HG02981 (cell line): ENCODE results near the gene PTGES3L.
"Not testable (repeated sequence)": the region's sequence is repeated elsewhere in the genome, so short reads cannot be mapped to it uniquely, and the experiment has no call there.

Experiments used
- ATAC-seq: cut with Tn5 transposase; IDR thresholded peaks from one replicate; pipeline ENCODE4 v1.9.1; 2021; ENCODE audit warnings: mild to moderate bottlenecking, moderate library complexity; ENCODE audit not compliant: unreplicated experiment

PTGES3L gene

DNA sequence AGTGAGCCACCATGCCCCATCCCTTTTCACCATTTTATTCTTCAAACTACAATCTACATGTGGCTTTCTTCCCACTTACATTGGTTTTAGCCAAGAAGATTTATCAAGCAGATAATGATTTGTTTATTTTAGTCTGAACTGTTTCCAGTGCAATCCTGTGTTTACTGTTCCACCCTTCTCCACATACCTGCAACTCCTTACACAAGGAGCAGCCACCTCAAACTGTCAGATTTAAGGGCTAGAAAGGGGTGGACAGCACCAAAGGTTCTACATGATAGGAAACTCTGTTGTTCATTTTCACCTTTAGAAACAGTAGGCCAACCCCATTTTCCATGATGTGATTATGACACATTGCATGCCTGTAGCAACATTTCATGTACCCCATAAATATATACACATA lies 2.4 kb upstream of the PTGES3L start:
- ATAC-seq, result no peak

DNA sequence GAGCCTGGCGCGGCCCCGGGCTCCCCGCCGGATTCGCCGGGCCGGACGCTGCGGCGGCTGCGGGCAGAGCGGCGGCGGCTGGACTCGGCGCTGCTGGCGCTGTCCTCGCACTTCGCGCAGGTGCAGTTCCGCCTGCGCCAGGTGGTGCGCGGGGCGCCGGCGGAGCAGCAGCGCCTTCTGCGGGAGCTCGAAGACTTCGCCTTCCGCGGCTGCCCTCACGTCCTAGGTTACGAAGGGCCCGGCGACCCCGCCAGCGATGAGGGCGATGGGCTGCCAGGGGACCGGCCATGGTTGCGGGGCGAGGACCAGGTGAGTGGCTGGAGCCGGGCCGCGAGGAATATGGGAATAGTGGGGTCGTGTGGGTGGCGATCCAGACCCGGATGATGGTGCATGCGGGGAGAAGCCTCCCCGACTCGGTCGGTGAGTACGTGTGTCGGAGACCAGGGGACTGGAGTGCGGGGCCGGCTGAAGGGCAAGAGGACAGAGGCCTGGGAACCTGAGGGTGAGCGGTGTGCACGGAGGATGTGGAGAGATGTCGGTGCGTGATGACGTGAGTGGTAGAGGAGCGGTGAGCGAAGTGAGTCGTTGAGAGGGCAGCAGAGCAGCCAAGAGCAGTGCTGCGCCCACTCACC lies 1.0 kb upstream of the PTGES3L start:
- peak; percentile 38 for ATAC-seq

DNA sequence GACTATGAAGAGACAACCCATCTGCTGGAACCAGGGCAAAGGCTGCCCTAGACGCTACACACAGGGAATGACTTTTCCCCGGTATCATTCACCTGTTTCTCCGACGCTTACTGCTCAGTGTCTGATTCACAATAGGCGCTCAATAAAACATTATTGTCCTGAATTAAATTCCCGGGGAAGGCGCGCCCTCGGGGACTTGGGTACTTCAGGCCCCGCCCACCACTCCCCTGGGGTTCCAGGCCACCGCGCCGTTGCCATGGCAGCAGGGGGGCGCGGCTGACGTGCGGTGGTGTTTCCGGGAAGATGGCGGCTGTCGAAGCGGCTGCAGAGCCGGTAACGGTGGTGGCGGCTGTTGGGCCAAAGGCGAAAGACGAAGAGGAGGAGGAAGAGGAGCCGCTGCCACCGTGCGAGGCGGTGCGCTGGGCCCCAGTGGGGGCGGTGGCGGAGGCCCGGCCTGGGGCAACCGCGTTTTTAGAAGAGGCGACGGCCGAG lies 440 bp upstream of the PTGES3L start, which contains the start of gene RUNDC1:
TSS of gene RUNDC1 (plus strand) at position 292 of the 492 bp plus-strand sequence. CDS start at position 304, 12 bp downstream.
- peak; percentile 66 for ATAC-seq

DNA sequence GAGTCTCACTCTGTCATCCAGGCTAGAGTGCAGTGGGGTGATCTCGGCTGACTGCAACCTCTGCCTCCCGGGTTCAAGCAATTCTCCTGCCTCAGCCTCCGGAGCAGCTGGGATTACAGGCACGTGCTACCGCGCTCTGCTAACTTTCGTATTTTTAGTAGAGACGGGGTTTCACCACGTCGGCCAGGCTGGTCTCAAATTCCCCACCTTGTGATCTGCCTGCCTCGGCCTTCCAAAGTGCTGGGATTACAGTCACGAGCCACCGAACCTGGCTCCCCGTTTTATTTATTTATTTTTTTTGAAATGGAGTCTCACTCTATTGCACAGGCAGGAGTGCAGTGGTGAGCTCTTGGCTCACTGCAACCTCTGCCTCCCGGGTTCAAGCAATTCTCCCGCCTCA lies 4.2 kb downstream of the PTGES3L start:
- ATAC-seq, result not testable (repeated sequence)

DNA sequence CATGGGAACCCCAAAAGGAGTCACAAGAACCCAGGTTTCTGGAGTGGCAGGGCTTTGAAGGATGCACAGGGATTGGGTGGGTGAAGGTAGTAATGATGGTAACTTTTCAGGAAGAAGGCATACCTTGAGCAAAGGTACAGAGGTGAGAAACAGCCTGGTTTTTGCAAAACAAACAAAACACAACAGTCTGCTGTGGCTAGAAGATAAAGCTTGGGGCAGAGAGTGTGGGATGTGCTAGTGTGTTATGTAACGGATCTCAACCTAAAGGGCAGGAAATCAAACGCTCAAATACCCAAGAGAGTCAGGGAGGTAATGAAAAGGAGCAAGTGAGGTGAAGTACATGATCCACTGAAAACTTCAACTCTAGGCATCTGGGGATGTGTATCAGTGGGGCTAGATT lies 4.6 kb downstream of the PTGES3L start:
- no peak for ATAC-seq

DNA sequence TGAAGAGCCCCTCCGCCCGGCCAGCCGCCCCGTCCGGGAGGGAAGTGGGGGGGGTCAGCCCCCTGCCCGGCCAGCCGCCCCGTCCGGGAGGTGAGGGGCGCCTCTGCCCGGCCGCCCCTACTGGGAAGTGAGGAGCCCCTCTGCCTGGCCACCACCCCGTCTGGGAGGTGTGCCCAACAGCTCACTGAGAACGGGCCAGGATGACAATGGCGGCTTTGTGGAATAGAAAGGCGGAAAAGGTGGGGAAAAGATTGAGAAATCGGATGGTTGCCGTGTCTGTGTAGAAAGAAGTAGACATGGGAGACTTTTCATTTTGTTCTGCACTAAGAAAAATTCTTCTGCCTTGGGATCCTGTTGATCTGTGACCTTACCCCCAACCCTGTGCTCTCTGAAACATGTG lies 6.6 kb downstream of the PTGES3L start:
- not testable (repeated sequence) for ATAC-seq

DNA sequence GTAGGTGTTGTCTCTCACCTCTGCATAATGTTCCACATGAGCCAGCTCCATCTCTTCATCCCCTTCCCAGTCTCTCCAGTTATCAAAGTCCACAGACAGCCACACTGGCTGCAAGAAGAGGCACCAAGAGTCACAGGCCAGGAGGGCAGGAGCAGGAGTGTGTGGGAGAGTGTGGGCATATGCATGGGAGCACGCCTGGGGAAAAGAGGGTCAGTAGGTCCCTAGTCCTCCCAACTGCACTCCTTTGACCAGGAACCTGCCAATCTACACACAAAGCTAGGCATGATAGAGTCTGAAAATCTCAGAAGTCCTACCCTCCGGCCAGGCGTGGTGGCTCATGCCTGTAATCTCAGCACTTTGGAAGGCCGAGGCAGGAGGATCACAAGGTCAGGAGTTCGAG lies 8.3 kb downstream of the PTGES3L start:
- ATAC-seq, result no peak

DNA sequence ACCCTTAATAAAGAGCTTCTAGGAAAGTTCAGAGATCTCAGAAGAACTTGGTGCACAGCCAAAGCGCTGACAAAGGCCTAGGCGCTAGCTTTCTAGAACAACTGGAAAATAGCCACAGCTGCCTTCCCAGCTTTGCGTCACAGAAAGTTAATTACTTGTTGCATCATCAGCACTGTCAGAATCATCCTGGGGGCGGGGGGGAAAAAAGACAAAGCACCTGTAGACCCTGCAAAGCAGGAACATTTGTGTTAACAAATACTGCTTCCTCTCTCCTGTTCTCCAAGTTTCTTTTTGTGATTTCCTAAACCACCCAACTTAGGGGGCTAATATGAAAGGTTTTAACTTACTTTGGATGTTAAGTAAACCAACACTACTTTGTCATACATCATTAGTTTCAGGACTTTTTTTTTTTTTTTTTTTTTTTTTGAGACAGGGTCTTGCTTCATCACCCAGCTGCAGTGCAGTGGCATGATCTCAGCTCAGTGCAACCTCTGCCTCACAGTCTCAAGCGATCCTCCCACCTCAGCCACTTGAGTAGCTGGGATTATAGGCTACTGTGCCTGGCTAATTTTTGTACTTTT lies 10.8 kb downstream of the PTGES3L start:
- no peak for ATAC-seq

DNA sequence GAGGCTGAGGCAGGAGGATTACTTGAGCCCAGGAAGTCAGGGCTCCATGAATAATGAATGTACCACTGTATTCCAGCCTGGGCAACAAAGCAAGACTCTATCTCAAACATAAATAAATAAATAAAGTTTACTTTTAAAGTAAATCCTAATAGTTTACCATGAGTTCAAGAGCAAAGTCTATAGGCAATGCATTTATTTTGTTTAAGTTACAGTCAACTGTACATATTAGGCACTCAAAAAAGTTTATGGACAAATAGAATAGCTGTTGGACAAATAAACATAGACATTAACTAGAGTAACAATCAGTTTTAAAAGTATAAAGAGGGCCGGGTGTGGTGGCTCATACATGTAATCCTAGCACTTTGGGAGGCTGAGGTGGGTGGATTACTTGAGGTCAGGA lies 12.0 kb downstream of the PTGES3L start:
- no peak for ATAC-seq

DNA sequence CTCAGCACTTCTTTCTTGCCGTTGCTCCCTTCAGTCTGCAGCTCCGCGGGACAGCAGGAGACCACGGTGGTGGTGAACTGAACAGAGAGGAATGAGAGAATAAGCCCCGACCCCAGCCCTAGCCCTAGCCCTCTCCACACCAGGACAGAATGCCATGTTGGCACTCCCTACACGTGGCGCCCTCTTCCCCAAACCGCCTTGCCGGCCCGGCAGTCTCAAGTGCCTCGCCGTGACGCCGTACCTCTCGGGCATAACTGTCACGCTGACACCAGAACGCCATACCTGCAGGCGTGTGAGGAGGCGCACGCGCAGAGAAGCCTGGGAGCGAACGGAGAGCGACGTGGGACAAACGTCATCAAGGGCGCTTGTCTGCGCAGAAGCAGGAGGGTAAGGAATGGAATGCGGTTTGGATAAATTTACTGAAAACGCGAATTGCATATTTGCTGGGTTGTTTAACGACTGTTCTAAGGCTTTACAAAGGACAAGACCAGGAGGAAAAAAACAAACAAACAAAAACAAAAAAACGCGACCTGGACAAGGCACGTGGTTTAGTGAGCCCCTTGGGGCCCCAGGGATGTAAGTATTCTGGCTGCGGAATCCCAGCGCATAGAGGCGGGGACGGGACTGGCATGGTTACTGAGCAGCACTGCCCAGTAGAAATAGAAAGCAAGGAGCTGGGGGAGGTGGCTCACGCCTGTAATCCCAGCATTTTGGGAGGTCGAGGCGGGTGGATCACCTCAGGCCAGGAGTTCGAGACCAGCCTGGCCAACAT lies 15.5 kb downstream of the PTGES3L start, which contains the start of gene AARSD1:
TSS of gene AARSD1 (minus strand) at position 294 of the 772 bp plus-strand sequence. CDS start at position 280, 14 bp downstream.
- ATAC-seq, result peak; percentile 63

DNA sequence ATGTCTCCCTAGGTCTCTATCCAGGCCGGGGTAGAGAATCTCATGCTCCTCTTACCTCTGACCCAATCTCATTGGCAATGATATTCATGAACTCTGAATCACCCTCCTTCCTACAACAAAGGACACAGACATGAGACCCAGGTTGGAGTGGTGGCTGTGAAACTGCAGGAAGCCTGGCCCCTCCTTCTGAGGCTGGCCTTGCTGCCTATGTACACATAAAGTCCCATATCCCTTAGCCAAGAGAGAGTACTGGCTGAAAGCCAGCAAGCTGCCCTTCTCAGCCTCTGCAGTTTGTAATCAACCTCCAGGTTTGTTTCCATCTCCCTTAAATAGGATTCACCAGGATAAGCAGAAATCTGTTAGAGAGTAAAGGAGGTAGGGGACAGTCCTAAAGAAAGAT lies 26.2 kb downstream of the PTGES3L start:
- ATAC-seq, result no peak

DNA sequence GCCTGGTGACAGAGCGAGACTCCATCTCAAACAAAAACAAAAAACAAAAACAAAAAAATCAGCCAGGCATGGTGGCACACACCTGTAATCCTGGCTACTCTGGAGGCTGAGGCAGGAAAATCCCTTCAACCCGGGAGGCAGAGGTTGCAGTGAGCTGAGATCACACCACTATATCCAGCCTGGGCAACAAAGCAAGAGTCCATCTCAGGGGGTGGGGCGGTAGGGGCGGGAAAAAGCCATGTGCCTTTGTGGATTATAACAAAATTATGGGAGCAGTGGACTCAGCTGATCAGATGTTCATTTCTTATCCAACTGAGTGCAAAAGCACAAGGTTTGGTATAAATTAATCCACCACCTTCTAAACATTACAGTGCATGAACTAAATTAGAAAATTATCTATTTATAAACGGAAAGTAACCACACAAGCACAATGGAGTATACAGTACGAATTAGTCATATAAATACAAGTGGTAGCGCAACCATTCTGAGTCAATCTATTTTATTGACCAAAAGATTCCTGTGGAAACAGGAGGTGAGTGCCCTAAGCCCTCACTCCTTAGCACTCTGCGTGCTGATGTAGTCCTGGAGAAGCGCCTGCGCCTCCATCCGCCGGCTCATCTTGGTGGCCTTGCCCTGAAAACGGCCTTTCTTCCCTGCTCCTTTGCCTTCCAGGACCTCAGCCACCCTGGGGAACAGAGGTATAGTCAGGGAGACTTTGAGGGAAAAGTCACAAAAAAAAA lies 29.7 kb downstream of the PTGES3L start:
- ATAC-seq, result no peak

DNA sequence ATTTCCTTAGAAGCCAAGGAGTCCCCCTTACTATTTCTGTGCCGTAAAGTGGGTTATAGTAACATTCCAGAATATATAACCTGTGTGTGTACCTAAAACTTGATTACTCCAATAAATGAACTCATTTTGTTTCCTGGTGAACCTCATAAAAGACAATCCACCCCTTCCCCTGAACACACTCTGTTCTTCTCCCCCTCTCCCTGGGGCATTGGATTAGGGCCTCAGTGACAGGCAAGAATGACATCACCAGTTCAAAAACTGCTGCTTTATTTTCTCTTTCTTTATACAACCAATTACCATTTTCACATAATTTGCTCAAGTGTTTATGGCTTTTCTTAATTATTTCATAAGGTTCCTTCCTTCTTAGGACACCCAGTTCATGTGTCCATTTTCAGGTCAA lies 33.1 kb downstream of the PTGES3L start:
- no peak for ATAC-seq

DNA sequence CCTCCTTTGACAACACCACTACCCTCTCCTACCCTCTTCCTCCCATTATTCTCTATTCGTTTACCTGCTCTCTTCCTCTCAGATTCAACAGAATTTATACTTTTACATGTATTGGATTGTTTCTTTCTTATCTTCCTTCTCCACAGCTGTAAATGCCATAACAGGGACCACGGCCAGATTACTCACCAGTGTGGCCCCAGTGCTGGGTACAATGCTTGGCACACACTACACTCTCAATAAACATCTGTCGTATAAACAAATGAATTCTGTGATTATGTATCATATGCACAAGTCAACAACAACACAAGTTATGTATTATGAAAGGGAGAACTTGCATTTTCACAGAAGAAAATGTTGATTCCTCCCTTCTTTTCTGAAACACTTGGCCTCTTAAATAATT lies 35.7 kb downstream of the PTGES3L start:
- no peak for ATAC-seq

DNA sequence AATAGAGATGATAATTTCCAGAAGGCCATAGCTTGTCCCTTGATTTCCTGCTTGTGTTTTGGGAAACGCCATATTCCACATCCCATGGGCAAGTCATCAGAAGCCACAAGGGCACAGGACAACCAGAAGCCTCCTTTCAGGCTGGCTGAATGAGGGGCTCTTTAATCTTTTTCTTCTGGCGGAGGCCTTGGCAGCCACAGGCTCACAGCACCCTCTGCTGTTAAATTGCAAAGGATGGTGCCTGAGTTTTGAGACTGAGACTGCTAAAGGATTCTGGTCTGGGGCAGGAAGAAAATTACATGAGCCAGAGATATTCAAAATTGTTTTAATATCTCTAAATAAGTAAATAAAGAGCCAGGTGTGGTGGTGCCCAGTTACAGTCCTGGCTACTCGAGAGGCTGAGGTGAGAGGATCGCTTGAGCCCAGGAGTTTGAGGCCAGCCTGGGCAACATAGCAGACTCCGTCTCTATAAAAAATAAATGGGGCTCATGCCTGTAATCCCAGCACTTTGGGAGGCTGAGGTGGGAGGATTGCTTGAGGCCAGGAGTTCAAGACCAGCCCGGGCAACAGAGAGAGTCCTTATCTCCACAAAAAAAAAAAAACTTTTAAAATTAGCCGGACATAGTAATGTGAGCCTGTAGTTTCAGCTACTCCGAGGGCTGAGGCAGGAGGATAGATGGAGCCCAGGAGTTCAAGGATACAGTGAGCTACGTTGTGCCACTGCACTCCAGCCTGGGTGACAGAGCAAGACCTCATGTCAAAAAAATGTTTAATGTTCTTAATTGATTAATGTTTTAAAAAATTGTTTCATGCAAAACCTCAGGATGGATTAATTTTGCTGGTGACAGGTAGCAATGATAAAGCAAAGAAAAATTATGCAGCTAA lies 41.9 kb downstream of the PTGES3L start:
- ATAC-seq, result no peak

DNA sequence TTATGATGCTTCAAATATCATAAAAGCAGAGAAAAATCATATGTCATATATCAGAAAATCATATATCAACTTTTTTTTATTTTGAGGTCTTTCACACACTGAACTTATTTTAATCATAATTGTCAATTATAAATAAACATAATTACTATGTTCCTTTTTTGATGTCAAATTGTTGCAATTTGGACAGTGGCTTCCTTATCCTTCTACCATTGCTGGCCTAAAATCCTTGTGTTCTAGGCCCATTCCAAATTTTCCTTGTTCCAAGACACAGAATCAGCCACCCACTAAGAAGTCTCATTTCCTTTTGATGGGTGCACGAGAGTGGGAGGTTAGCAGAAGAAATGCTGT lies 50.4 kb downstream of the PTGES3L start:
- ATAC-seq, result no peak

DNA sequence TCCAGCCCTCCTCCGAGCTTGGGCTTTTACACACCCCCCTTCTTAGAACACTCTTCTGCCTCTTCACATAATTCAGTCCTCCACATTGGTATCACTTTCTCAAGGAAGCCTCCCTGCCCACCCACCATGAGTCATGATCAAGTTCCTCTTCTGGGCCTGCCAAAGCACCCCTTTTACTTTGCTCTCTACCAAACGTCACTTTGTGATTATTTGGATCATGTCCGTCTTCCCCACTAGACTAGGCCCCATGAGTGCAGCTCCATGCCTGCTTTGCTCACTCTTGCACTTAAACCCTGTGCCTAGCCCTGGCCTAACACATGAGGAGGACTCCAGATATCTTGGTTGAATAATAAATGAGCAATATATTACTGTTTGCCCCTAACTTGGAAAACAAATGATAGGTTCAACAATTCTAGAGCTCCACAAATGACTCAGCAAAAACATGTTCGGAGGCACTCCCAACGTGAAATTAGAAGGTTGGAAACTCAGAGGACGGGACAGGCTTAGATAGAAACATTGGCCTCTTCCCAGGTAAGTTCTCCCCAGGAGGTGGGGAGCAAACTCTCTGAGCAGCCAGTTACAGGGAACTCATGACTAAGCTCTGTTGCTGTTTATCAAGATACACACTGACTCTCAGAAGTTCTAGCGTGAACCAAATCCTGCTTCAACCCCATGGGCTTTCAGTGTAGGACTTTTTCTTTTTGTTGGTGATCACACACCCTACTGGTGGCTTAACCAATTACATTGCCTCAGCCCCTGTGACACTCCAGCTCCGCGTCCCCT lies 51.0 kb downstream of the PTGES3L start:
- no peak for ATAC-seq

DNA sequence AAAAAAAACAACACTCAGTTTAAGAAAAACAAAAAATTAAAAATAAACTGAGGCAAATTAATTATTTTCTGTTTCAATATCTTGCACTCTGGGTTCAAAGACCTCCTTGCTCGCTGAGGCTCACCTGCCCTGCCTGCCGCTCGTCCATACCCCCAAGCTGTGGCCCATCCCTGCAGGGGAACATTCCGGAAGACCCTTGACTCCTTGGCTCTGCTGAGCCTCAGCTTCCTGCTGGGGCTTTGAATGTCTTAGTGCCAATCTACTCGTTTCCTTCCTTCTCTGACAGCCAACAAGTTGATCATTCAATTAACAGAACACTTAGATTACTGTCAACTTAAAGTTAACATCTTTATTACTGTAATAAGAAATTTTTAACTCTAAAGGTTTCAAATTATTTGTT lies 55.0 kb downstream of the PTGES3L start:
- no peak for ATAC-seq

DNA sequence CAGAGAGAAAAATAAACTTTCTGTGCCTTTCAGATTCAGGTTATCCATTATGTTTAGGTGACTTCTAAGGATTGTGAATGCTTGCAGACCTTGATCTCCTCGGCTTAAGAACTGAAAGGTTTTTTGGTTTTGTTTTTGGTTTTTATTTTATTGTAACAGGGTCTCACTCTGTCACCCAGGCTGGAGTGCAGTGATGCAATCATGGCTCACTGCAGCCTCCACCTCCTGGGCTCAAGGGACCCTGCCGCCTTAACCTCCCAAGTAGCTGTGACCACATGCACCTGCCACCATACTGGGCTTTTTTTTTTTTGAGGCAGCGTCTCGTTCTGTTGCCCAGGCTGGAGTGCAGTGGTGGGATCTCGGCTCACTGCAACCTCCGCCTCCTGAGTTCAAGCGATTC lies 56.4 kb downstream of the PTGES3L start:
- ATAC-seq, result not testable (repeated sequence)
